Trophoblast cell (in vitro differentiated cells and primary cell): ENCODE results near the gene MAP4K4.

Experiments
- DNase-seq, 2 donors: peaks; one replicate each; pipeline ENCODE4 v3.0.0-alpha.2; 2016
- H2AFZ ChIP-seq: 2 replicates; pipeline ENCODE4 v1.6.1; 2013; ENCODE audit warnings: low read length, moderate library complexity, mild to moderate bottlenecking; ENCODE audit not compliant: insufficient read depth, poor library complexity
- H2AK5ac ChIP-seq: 2 replicates; pipeline ENCODE4 v1.6.1; 2013; ENCODE audit warnings: mild to moderate bottlenecking, low read length
- H2BK120ac ChIP-seq: 2 replicates; pipeline ENCODE4 v1.6.1; 2013; ENCODE audit warnings: low read length, mild to moderate bottlenecking, moderate library complexity; ENCODE audit not compliant: insufficient read depth, poor library complexity
- H2BK12ac ChIP-seq: 2 replicates; pipeline ENCODE4 v1.6.1; 2013; ENCODE audit warnings: mild to moderate bottlenecking, low read length, moderate library complexity
- H2BK5ac ChIP-seq: 2 replicates; pipeline ENCODE4 v1.6.1; 2013; ENCODE audit warnings: low read length, low read depth, moderate library complexity, mild to moderate bottlenecking; ENCODE audit not compliant: poor library complexity
- H3K14ac ChIP-seq: 2 replicates; pipeline ENCODE4 v1.6.1; 2013; ENCODE audit warnings: mild to moderate bottlenecking, low read length
- H3K18ac ChIP-seq: 2 replicates; pipeline ENCODE4 v1.6.1; 2013; ENCODE audit warnings: mild to moderate bottlenecking, low read length
- H3K23ac ChIP-seq: 2 replicates; pipeline ENCODE4 v1.6.1; 2013; ENCODE audit warnings: low read length
- H3K27ac ChIP-seq: 2 replicates; pipeline ENCODE4 v1.5.1; 2013; ENCODE audit warnings: low read depth, mild to moderate bottlenecking, inconsistent platforms, low read length, moderate library complexity
- H3K27me3 ChIP-seq: 2 replicates; pipeline ENCODE4 v1.6.1; 2013; ENCODE audit warnings: inconsistent platforms, mild to moderate bottlenecking, low read length, moderate library complexity; ENCODE audit not compliant: insufficient read depth
- H3K36me3 ChIP-seq, 2 experiments: 1 replicate in 1 of 2; 2 replicates in 1 of 2; pipeline ENCODE4 v1.6.1; 2013; ENCODE audit warnings: low read length in 2 of 2, mild to moderate bottlenecking in 2 of 2, moderate library complexity in 1 of 2; ENCODE audit not compliant: insufficient read depth in 2 of 2, control insufficient read depth in 1 of 2
- H3K4ac ChIP-seq: 2 replicates; pipeline ENCODE4 v1.6.1; 2013; ENCODE audit warnings: low read depth, mild to moderate bottlenecking, low read length, moderate library complexity
- H3K4me1 ChIP-seq, 2 experiments: 1 replicate in 1 of 2; 2 replicates in 1 of 2; pipeline ENCODE4 v1.6.1; 2013; ENCODE audit warnings: low read length in 2 of 2, mild to moderate bottlenecking in 2 of 2, moderate library complexity in 1 of 2; ENCODE audit not compliant: insufficient read depth in 2 of 2, control insufficient read depth in 1 of 2
- H3K4me2 ChIP-seq: 2 replicates; pipeline ENCODE4 v1.6.1; 2013; ENCODE audit warnings: inconsistent platforms, mild to moderate bottlenecking, low read length, moderate library complexity
- H3K4me3 ChIP-seq: 2 replicates; pipeline ENCODE4 v1.5.1; 2013; ENCODE audit warnings: mild to moderate bottlenecking, low read depth, low read length, inconsistent platforms
- H3K79me1 ChIP-seq: one replicate; pipeline ENCODE4 v1.6.1; 2013; ENCODE audit warnings: low read length
- H3K79me2 ChIP-seq: 2 replicates; pipeline ENCODE4 v1.6.1; 2013; ENCODE audit warnings: low read length, mild to moderate bottlenecking; ENCODE audit not compliant: control insufficient read depth, insufficient read depth, poor library complexity
- H3K9ac ChIP-seq: 2 replicates; pipeline ENCODE4 v1.6.1; 2013; ENCODE audit warnings: mild to moderate bottlenecking, low read length
- H3K9me3 ChIP-seq: 2 replicates; pipeline ENCODE4 v1.6.1; 2013; ENCODE audit warnings: low read depth, mild to moderate bottlenecking, control low read depth, inconsistent platforms, low read length; ENCODE audit not compliant: insufficient read depth
- H4K12ac ChIP-seq: 2 replicates; pipeline ENCODE4 v1.6.1; 2013; ENCODE audit warnings: low read depth, mild to moderate bottlenecking, low read length, moderate library complexity
- H4K8ac ChIP-seq: 2 replicates; pipeline ENCODE4 v1.6.1; 2013; ENCODE audit warnings: low read depth, mild to moderate bottlenecking, low read length, moderate library complexity
- H4K91ac ChIP-seq: one replicate; pipeline ENCODE4 v1.6.1; 2013; ENCODE audit warnings: low read depth, mild to moderate bottlenecking, low read length, moderate library complexity
- WGBS: extraction: QIAGEN DNeasy Blood & Tissue Kit; methylation state at CpG from one replicate; pipeline ENCODE4 v1.1.7; 2013; ENCODE audit warnings: missing lambda C conversion rate; ENCODE audit not compliant: insufficient read length, insufficient coverage; ENCODE audit errors: extremely low coverage; 5-methylcytosine and 5-hydroxymethylcytosine counted together

Gene MAP4K4

DNA sequence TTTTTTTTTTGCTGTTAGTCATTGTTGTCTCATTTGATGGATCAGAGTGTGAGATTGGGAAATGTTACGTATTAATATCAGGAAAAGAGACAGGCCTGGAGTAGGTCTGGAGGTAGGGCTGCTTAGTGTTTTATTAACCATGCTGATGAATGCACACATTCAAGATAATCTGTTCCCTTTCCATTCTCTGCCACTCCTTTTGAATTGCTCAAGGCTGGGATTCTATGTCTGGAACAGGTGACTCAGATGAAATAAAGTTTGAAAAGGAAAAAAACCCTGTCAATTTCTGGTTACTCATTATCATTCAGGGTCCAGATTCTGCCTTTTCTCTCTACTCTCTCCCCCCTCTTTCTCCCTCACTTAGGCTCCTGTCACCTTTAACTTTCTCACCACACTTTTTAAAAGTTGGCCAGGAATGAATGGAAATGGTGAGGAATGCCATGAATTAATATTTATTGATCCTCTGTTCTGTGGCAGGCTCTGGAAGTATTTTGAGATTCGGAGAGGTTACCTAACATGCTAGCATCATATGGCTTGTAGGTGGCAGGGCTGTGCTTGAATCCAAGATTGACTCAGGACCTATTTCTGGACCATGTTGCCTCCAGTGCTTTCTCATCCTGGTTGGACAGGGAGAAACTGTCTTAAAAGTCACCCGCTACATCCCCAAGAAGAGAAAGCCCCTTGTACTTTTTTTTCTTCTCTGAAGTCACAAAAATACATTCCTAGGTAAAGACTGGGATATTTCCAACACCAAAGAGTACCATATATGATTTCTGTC lies 40.2 kb downstream of the MAP4K4 start:
- Histone ChIP-seq H3K9me3 (no peaks in the 10 kb centered on the region), H2BK120ac (no peak overlapping the region), H4K12ac (no peak overlapping the region), H3K79me1 (no peaks in the 10 kb centered on the region), H3K4ac (peak overlapping the region; percentile 64), H2AFZ (no peak overlapping the region), H2BK5ac (no peak overlapping the region), H3K9ac (no peak overlapping the region), H4K8ac (no peak overlapping the region), H3K4me3 (no peak overlapping the region), H3K27ac (no peak overlapping the region), H2BK12ac (no peak overlapping the region), H3K36me3 (no peaks in the 10 kb centered on the region), H3K79me2 (peaks cover 23% of the 10 kb centered on the region), H3K18ac (no peak overlapping the region), H3K4me1 (peaks cover 12 to 13% of the 10 kb centered on the region in 2 experiments), H4K91ac (no peak overlapping the region), H3K27me3 (no peaks in the 10 kb centered on the region), H2AK5ac (no peak overlapping the region), H3K23ac (no peak overlapping the region), H3K14ac (no peak overlapping the region), H3K4me2 (no peak overlapping the region)
- DNase-seq, result no peak
- no CpG with 5 or more reads among the region's 3 CpGs for WGBS

DNA sequence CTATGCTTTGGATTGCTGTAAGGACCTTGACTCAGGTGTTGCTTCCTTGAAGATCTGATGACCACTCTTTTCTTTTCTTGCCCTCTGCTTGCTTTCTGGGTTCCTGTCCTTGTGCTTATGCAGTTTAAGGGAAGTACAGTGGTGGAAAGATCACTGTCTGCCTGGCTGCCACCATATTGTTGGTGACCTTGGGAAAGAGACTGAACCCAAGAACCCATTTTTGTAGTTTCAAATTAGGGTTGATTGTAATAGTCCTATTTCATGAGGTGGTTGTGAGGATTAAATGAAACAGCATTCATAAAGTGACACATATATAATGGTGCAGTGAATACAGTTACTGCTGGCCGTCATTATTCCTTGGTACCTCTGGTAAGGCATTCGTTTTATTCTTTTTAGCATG lies 41.1 kb downstream of the MAP4K4 start:
- Histone ChIP-seq H3K4me2 (no peak overlapping the region), H3K27me3 (no peaks in the 10 kb centered on the region), H3K18ac (no peak overlapping the region), H4K12ac (no peak overlapping the region), H3K79me2 (peaks cover 15% of the 10 kb centered on the region), H4K91ac (no peak overlapping the region), H3K4me1 (peaks cover 4 to 5% of the 10 kb centered on the region in 2 experiments), H4K8ac (no peak overlapping the region), H3K27ac (no peak overlapping the region), H3K9me3 (no peaks in the 10 kb centered on the region), H3K14ac (no peak overlapping the region), H2AK5ac (no peak overlapping the region), H3K36me3 (no peaks in the 10 kb centered on the region), H3K9ac (no peak overlapping the region), H2BK12ac (no peak overlapping the region), H3K23ac (no peak overlapping the region), H2BK120ac (no peak overlapping the region), H3K79me1 (no peaks in the 10 kb centered on the region), H2AFZ (no peak overlapping the region), H2BK5ac (no peak overlapping the region), H3K4ac (peak overlapping the region; percentile 54), H3K4me3 (no peak overlapping the region)
- no CpG with 5 or more reads among the region's 2 CpGs for WGBS
- DNase-seq, result no peak

DNA sequence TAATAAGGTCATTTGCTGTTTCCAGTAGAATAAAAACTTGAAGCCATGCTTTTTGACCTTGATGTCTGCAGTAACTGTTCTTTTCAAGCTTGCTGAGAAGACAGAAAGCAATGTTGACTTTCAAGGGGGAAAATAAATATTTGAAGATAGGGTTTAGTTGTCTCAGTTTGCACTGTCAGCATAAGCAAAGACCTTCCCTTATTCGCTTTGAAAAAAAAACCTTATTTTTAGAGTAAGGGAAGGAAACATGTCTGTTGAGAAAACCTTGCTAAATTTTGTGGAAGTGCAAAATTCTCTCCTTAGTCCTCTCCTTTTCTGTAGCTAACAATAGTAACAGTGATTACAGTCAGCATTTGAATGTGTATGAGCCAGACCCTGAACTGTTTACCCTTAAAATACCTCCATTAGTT lies 43.1 kb downstream of the MAP4K4 start:
- Histone ChIP-seq H3K9ac (no peak overlapping the region), H3K4me1 (peaks cover 4 to 7% of the 10 kb centered on the region in 2 experiments), H4K8ac (no peak overlapping the region), H2AK5ac (no peak overlapping the region), H3K4me2 (no peak overlapping the region), H4K12ac (no peak overlapping the region), H2BK5ac (no peak overlapping the region), H3K27me3 (no peaks in the 10 kb centered on the region), H3K18ac (no peak overlapping the region), H3K14ac (no peak overlapping the region), H2BK12ac (no peak overlapping the region), H3K79me2 (peaks cover 10% of the 10 kb centered on the region), H2AFZ (no peak overlapping the region), H2BK120ac (no peak overlapping the region), H3K36me3 (peaks cover 0 to 1% of the 10 kb centered on the region in 2 experiments), H3K4me3 (no peak overlapping the region), H3K9me3 (no peaks in the 10 kb centered on the region), H3K79me1 (no peaks in the 10 kb centered on the region), H3K23ac (no peak overlapping the region), H4K91ac (no peak overlapping the region), H3K27ac (no peak overlapping the region), H3K4ac (no peak overlapping the region)
- DNase-seq, result no peak
- WGBS, result no CpG with 5 or more reads among the region's 1 CpG

DNA sequence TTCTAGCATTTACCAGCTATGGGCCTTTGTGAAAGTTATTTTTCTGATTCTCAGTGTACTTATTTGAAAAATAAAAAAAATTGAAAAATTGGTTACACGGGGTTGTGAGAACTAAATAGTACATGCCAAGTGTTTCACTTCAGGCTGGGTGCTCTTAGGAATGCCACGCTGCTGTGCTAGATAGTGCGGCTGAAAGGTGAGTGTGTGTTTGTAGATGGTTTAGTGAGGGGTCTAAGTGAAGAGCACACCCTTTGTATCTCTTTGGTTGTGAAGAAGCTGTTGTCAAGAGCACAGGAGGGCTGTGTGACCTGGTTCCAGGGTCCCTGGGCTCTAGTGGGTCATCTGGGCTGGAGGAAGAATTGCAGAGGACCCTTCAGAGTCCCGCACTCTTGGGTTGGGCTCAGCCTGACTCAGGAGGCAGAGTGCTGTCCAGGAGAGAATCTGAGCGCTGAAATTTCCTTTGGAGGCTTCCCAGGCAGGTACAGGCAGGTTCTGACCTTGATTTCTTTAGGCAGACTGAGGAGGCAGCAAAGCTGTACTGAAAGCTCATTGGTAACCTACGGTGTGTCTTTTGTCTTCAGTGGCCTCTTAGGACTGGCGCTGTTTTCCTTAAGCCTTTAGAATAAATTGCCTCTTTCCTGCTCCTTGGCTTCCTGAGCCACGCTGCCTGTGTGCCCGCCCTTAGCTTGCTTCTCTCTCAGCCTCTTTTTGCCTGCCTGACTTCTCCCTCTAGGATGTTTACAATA lies 44.4 kb downstream of the MAP4K4 start:
- H4K8ac ChIP-seq, result no peak overlapping the region
- no peak for DNase-seq
- H3K9me3 ChIP-seq, result no peaks in the 10 kb centered on the region
- H2BK120ac ChIP-seq, result no peak overlapping the region
- no peak overlapping the region for H3K4me3 ChIP-seq
- H3K27ac ChIP-seq, result peak overlapping the region; percentile 42
- peak overlapping the region; percentile 25 for H3K18ac ChIP-seq
- no peak overlapping the region for H3K4me2 ChIP-seq
- no peak overlapping the region for H4K91ac ChIP-seq
- H4K12ac ChIP-seq, result no peak overlapping the region
- H2AK5ac ChIP-seq, result no peak overlapping the region
- no peak overlapping the region for H3K9ac ChIP-seq
- peaks cover 4 to 8% of the 10 kb centered on the region in 2 experiments for H3K4me1 ChIP-seq
- peaks cover 6% of the 10 kb centered on the region for H3K79me2 ChIP-seq
- WGBS, result no CpG with 5 or more reads among the region's 9 CpGs
- no peak overlapping the region for H3K14ac ChIP-seq
- no peak overlapping the region for H2BK5ac ChIP-seq
- H2BK12ac ChIP-seq, result no peak overlapping the region
- no peaks in the 10 kb centered on the region for H3K27me3 ChIP-seq
- peak overlapping the region; percentile 42 for H3K4ac ChIP-seq
- no peaks in the 10 kb centered on the region for H3K79me1 ChIP-seq
- peaks cover 0 to 1% of the 10 kb centered on the region in 2 experiments for H3K36me3 ChIP-seq
- no peak overlapping the region for H3K23ac ChIP-seq
- no peak overlapping the region for H2AFZ ChIP-seq
